ENCODE results near the gene TSC22D1.

DNA sequence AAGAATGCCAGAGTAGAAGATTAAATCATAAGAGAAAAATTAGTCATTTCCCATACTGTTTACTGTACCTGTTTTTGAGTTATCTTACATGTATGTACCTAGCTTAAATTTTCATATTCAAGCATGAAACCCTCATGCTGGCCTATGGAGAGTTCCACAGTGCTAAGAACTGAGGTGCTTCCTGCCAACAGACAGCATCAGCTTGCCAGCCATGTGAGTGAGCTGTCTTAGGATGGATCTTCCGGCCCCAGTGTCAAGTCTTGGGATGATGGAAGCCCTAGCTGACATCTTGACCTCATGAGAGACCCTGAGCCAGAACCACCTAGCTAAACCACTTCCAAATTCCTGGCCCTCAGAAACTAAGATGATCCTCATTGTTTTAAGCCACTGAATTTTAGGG is 112.4 kb downstream of the TSC22D1 start:
- TF ChIP-seq POLR2A (IDR thresholded peaks at IDR 0.05) (no peak), CTCF (IDR thresholded peaks at IDR 0.05) (no peak)
